Measurements from ENCODE around the gene ZNF93.
"Not testable (repeated sequence)": the region's sequence is repeated elsewhere in the genome, so short reads cannot be mapped to it uniquely, and the experiment has no call there.

The ZNF93 gene

DNA sequence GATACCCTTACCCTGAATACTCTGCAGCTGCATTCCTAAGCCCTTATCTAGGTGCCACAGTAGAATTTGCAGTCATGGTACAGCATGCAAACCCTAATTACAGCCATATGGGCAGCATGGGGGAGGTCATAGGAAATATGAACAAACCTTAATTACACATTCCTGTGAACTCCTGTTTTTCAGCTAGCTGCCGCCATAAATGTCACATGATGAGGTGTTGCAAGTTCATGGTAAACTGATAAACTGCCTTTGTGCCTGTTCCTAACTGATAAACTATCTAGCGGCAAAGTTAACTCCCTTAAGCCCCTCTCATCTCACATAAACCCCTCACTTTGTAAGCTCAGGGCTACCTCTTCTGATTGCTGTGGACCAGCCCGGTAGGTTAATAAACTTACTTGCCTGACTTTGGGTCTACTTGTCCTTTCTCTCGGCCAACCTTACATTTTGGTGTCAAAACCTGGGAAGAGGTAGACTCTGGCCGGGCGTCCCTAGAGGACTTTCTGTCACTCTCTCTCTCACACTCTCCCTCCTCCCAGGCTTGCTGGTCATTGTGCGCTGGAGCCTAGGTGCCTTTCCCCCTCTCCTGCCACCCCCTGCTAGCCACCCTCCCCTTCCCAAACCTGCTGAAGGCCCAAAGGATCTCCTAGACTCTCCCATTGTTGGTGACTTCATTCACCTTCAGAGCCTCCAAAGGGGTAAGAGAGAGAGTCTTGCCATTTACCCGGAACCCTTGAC, 43.3 kb downstream of the ZNF93 start:
- DNase-seq = no peak

- no peak for DNase-seq
Measured at GRCh38 chr19:19944583-19944880, 43.8 kb downstream of the ZNF93 start.

- DNase-seq = no peak
Measured at GRCh38 chr19:19946226-19946625, 45.5 kb downstream of the ZNF93 start.

DNA sequence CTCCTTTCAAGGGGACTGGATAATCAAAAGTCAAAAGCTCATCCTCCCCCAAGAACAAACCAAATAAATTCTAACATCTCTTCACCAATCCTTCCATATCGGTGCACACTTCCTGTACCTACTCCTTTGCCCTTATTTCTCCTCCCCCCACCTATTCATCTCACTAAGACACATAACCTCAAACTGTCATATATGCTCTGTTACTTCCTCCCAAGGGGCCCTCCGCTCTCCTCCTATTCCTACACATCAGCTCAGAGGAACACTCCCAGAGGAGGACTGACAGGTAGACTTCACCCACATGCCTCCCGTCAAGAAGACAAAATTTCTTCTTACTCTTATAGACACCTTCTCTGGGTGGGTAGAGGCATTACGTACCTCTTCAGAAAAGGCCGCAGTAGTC, 48.1 kb downstream of the ZNF93 start:
- no peak for DNase-seq

DNA sequence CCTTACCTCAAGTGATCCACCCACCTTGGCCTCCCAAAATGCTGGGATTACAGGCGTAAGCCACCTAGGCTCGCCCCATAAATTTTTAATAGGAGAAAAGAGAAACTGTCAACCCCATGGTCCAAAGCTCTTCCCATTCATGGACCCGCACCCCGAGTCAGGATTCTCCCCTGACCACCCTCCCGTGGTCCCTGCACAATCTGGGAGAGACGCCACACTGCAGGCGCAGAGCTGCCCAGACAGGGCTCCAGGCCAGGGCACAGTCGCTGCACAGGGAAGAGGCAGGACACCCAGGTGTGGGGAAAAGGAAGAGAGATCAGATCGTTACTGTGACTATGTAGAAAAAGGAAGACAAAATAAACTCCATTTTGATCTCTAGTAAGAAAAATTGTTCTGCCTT, 54.5 kb downstream of the ZNF93 start:
- no peak for DNase-seq

DNA sequence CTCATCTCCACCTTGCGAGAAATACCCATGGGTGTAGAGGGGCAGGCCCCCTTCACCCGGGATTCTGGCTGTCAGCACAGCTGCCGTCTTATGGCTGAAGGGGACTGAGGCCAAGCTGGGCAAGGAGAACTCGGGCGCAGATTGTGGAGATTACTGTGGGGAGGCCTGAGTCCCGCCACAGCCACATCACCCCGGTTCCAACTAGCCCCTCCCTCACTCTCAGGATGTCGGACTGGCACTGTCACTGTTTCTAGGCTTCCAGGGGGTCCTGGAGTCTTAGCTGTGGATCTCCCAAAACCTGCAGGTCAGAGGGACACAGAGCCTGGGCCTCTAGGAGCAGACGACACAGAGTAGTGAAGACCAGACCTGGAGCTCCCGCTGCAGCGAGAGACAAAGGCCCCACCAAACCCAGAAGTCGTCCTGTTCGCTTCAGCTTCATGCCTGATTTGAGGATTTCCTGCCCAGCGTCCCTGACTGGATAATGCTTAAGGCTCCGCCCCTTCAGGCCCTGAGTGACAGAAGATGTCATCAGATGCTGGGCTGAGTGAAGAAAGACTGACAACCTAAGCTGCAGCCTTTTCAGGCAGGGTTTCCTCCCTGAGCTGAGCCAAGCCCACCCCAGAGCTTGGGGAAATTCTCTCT, 55.8 kb downstream of the ZNF93 start:
- no peak for DNase-seq

DNA sequence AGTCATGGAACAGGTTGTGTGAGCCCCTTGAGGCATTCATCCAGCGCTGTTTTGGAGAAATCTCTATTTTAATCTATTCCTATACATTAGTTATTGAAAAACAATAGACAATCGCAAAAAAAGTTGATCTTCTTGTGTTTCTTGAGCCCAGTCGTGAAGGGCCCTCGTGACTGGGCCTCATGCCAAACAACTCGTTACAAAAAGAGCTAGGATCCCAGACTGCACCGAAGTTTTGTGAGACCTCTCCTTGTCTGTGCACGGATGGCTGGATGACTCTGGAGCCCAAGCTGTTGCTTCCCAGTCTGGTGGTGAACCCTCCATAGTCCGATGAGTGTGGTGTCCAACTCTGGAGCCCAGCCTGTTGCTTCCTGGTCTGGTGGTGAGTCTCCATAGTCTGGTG, 57.0 kb downstream of the ZNF93 start:
- not testable (repeated sequence) for DNase-seq

DNA sequence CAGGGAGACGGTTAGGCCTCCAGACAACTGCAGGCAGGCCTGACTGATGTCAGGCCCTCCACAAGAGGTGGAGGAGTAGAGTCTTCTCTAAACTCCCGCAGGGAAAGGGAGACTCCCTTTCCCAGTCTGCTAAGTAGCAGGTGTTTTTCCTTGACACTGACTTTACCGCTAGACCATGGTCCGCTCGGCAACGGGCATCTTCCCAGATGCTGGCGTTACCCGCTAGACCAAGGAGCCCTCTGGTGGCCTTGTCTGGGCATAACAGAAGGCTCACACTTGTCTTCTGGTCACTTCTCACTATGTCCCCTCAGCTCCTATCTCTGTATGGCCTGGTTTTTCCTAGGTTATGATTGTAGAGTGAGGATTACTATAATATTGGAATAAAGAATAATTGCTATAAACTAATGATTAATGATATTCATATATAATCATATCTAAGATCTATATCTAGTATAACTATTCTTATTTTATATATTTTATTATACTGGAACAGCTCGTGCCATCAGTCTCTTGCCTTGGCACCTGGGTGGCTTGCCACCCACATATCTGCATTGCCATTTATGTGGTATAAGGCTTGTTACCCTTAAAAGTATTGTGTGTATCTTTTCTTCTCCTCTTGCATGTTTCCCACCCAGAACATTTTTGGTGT, 58.5 kb downstream of the ZNF93 start:
- peak; percentile 44 to 54 for DNase-seq

DNA sequence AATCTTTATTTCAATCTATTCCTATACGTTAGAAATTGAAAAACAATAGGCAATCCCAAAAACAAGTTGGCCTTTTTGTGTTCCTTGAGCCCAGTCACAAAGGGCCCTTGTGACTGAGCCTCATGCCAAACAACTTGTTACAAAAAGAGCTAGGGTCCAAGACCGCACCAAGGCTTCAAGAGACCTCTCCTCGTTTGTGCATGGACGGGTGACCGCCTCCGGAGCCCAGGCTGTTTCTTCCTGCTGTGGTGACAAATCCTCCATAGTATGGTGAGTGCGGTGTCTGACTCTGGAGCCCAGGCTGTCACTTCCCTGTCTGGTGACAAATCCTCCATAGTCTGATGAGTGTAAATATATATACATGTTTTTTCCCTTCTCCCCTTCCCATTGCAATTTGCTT, 63.7 kb downstream of the ZNF93 start:
- DNase-seq = no peak

- not testable (repeated sequence) for DNase-seq
Measured at GRCh38 chr19:19966126-19966525, 65.4 kb downstream of the ZNF93 start.

- no peak for DNase-seq
Measured at GRCh38 chr19:19966862-19967261, 66.1 kb downstream of the ZNF93 start.

Measured in stimulated activated CD4-positive, alpha-beta T cell treated with anti-CD3 and anti-CD28 coated beads, Interleukin-4, amount 100 ng/mL, for 4 hours (primary cell).